Measurements from ENCODE around the gene PLP2. TPM values are rescaled to one million over a fixed set of nuclear protein-coding genes. Genes with fewer than 3 reads are reported as not detected.

Gene PLP2
- total RNA-seq, 1 experiment from 2014 or later, result 293 TPM

- no peak overlapping the region for H3K27ac ChIP-seq (ENCODE audit: low read length)
- H3K36me3 ChIP-seq (ENCODE audit: control insufficient read depth, insufficient read depth, low read length), result no peaks in the 10 kb centered on the region
- DNase-seq (ENCODE audit: low read depth, low spot score) (no peak), ATAC-seq (no peak)
- H3K4me1 ChIP-seq (ENCODE audit: control insufficient read depth, insufficient read depth, low read length), result peaks cover 7% of the 10 kb centered on the region; the same call in 1 of the 2 replicates
- in situ Hi-C loops (cut with HindIII; ENCODE audit: low pct_unique_long_range_greater_than_20kb, low sequenced_read_pairs) (no loop called here), intact Hi-C loops (cut with micrococcal nuclease; ENCODE audit: unreplicated experiment) (no loop called here)
- CTCF ChIA-PET, result no interaction called here
- no peak overlapping the region for H3K4me3 ChIP-seq (ENCODE audit: low read depth in 2 of 2, low read length in 2 of 2)
- no TSS peak for BruUV-seq (replicated peaks)
- H3K9me3 ChIP-seq (ENCODE audit: control insufficient read depth, insufficient read depth, low read depth, low read length), result no peaks in the 10 kb centered on the region
- TF ChIP-seq, protein P1, sequence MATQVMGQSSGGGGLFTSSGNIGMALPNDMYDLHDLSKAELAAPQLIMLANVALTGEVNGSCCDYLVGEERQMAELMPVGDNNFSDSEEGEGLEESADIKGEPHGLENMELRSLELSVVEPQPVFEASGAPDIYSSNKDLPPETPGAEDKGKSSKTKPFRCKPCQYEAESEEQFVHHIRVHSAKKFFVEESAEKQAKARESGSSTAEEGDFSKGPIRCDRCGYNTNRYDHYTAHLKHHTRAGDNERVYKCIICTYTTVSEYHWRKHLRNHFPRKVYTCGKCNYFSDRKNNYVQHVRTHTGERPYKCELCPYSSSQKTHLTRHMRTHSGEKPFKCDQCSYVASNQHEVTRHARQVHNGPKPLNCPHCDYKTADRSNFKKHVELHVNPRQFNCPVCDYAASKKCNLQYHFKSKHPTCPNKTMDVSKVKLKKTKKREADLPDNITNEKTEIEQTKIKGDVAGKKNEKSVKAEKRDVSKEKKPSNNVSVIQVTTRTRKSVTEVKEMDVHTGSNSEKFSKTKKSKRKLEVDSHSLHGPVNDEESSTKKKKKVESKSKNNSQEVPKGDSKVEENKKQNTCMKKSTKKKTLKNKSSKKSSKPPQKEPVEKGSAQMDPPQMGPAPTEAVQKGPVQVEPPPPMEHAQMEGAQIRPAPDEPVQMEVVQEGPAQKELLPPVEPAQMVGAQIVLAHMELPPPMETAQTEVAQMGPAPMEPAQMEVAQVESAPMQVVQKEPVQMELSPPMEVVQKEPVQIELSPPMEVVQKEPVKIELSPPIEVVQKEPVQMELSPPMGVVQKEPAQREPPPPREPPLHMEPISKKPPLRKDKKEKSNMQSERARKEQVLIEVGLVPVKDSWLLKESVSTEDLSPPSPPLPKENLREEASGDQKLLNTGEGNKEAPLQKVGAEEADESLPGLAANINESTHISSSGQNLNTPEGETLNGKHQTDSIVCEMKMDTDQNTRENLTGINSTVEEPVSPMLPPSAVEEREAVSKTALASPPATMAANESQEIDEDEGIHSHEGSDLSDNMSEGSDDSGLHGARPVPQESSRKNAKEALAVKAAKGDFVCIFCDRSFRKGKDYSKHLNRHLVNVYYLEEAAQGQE (IDR thresholded peaks at IDR 0.05; ENCODE audit: insufficient read depth in 1 of 2, low read depth in 2 of 2, low read length in 1 of 2), result no peak
- TF ChIP-seq TCF7L2 (IDR thresholded peaks at IDR 0.05; ENCODE audit: low read depth, low read length), result no peak
- TF ChIP-seq, protein P2, sequence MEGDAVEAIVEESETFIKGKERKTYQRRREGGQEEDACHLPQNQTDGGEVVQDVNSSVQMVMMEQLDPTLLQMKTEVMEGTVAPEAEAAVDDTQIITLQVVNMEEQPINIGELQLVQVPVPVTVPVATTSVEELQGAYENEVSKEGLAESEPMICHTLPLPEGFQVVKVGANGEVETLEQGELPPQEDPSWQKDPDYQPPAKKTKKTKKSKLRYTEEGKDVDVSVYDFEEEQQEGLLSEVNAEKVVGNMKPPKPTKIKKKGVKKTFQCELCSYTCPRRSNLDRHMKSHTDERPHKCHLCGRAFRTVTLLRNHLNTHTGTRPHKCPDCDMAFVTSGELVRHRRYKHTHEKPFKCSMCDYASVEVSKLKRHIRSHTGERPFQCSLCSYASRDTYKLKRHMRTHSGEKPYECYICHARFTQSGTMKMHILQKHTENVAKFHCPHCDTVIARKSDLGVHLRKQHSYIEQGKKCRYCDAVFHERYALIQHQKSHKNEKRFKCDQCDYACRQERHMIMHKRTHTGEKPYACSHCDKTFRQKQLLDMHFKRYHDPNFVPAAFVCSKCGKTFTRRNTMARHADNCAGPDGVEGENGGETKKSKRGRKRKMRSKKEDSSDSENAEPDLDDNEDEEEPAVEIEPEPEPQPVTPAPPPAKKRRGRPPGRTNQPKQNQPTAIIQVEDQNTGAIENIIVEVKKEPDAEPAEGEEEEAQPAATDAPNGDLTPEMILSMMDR (IDR thresholded peaks at IDR 0.05), result no peak
- TF ChIP-seq POLR2AphosphoS5 (IDR thresholded peaks at IDR 0.05; ENCODE audit: low read depth, low read length), result no peak
- TF ChIP-seq SIN3A (IDR thresholded peaks at IDR 0.05; ENCODE audit: borderline replicate concordance, insufficient read depth, low read depth, low read length), result no peak
- H3K27me3 ChIP-seq (ENCODE audit: control insufficient read depth, insufficient read depth, low read length), result no peaks in the 10 kb centered on the region
- POLR2A ChIA-PET, result no interaction called here
Measured at GRCh38 chrX:49198540-49199314, 27.0 kb downstream of the PLP2 start.

GRCh38 chrX:49199315-49199595, 27.6 kb downstream of the PLP2 start:
- BruUV-seq (replicated peaks), result no TSS peak
- ATAC-seq (no peak), DNase-seq (ENCODE audit: low read depth, low spot score) (no peak)
- Histone ChIP-seq H3K9me3 (ENCODE audit: control insufficient read depth, insufficient read depth, low read depth, low read length) (no peaks in the 10 kb centered on the region), H3K4me1 (ENCODE audit: control insufficient read depth, insufficient read depth, low read length) (peaks cover 7% of the 10 kb centered on the region; the same call in 1 of the 2 replicates), H3K4me3 (ENCODE audit: low read depth in 2 of 2, low read length in 2 of 2) (peak overlapping the region; percentile 50 to 53; a peak in 3 of 4 replicates), H3K36me3 (ENCODE audit: control insufficient read depth, insufficient read depth, low read length) (no peaks in the 10 kb centered on the region), H3K27ac (ENCODE audit: low read length) (no peak overlapping the region), H3K27me3 (ENCODE audit: control insufficient read depth, insufficient read depth, low read length) (no peaks in the 10 kb centered on the region)
- CTCF ChIA-PET, result no interaction called here
- intact Hi-C loops (cut with micrococcal nuclease; ENCODE audit: unreplicated experiment), result no loop called here
- POLR2A ChIA-PET, result no interaction called here
- TF ChIP-seq POLR2AphosphoS5 (IDR thresholded peaks at IDR 0.05; ENCODE audit: low read depth, low read length) (no peak), TCF7L2 (IDR thresholded peaks at IDR 0.05; ENCODE audit: low read depth, low read length) (no peak), SIN3A (IDR thresholded peaks at IDR 0.05; ENCODE audit: borderline replicate concordance, insufficient read depth, low read depth, low read length) (no peak)
- TF ChIP-seq, protein P1 (IDR thresholded peaks at IDR 0.05; ENCODE audit: insufficient read depth in 1 of 2, low read depth in 2 of 2, low read length in 1 of 2), result no peak
- TF ChIP-seq, protein P2 (IDR thresholded peaks at IDR 0.05), result no peak
- in situ Hi-C loops (cut with HindIII; ENCODE audit: low pct_unique_long_range_greater_than_20kb, low sequenced_read_pairs), result no loop called here

Measured in Panc1 (cell line).